Large intestine (tissue), 3 donors: ENCODE data around the gene AWAT1. TPM values are rescaled to one million over a fixed set of nuclear protein-coding genes. Genes with fewer than 3 reads are reported as not detected.
"Not testable (repeated sequence)": the region's sequence is repeated elsewhere in the genome, so short reads cannot be mapped to it uniquely, and the experiment has no call there.

ENCODE experiments used
- DNase-seq, 2 donors: peaks; one replicate each; pipeline versions ENCODE4 v3.0.0 to v3.0.0-alpha.2; 2013
- H3K27ac ChIP-seq: one replicate; pipeline ENCODE4 v1.5.1; 2013; ENCODE audit warnings: low read length
- H3K27me3 ChIP-seq: 2 replicates; pipeline ENCODE4 v1.6.1; 2013; ENCODE audit warnings: low read length; ENCODE audit not compliant: control insufficient read depth, insufficient read depth
- H3K36me3 ChIP-seq: 2 replicates; pipeline ENCODE4 v1.6.1; 2013; ENCODE audit warnings: low read length; ENCODE audit not compliant: control insufficient read depth, insufficient read depth
- H3K4me1 ChIP-seq: one replicate; pipeline ENCODE4 v1.6.1; 2013; ENCODE audit warnings: low read length; ENCODE audit not compliant: control insufficient read depth, insufficient read depth
- H3K4me3 ChIP-seq: one replicate; pipeline ENCODE4 v1.5.1; 2013; ENCODE audit warnings: low read length
- H3K9me3 ChIP-seq: one replicate; pipeline ENCODE4 v1.6.1; 2013; ENCODE audit warnings: mild to moderate bottlenecking, low read depth, low read length, moderate library complexity; ENCODE audit not compliant: control insufficient read depth
- WGBS: methylation state at CpG from one replicate; pipeline ENCODE4 v1.1.5; 2013; ENCODE audit warnings: low lambda C conversion rate; ENCODE audit not compliant: insufficient coverage; 5-methylcytosine and 5-hydroxymethylcytosine counted together
- polyA plus RNA-seq: library from polyadenylated mRNA; unstranded; fragments of 120-200 nt; gene quantifications from one replicate; pipeline ENCODE4 v1.2.1, GENCODE V29; 2013

The AWAT1 gene
- polyA plus RNA-seq, 1 donor: 0.18 TPM

DNA sequence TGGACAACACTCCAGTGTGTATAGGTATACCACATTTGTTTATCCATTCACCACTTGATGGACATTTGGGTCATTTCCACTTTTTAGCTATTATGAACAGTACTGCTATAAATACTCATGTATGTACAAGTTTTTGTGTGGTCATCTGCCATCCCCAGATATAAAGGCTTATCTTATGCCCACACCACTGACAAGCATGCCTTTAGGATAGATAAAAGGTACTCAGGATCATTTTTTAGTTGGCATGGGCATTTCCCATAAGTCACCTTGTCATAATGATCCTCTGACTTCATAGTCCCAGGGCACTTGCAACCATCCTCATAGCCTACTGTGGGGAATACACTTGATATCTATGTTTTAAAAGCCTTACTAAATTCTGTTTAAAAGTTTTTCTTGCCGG lies 6.3 kb downstream of the AWAT1 start:
- Histone ChIP-seq H3K4me1 (no peaks in the 10 kb centered on the region), H3K27ac (no peak overlapping the region), H3K9me3 (no peaks in the 10 kb centered on the region), H3K36me3 (no peaks in the 10 kb centered on the region), H3K4me3 (no peak overlapping the region), H3K27me3 (no peaks in the 10 kb centered on the region)
- DNase-seq: no peak
- no CpG with 5 or more reads among the region's 1 CpG for WGBS

DNA sequence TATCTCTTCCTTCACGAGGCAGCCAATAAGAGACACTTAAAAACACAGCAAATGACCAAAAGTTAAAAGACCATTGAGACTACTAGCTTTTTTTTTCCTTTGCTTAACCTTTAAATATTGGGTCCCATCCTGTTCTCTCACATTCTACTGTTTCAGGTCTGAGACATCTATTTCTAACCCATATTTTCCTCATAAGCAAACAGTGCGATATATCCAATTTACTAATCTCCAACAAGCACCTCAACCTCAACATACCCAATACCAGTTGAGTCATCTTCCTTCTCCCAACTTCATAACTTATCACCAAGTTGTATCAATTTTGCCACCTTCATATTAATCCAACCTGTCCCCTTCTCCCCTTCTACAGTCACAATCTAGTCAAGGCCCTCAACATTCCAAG lies 7.0 kb downstream of the AWAT1 start:
- Histone ChIP-seq H3K36me3 (no peaks in the 10 kb centered on the region), H3K27ac (no peak overlapping the region), H3K4me1 (no peaks in the 10 kb centered on the region), H3K4me3 (no peak overlapping the region), H3K9me3 (no peaks in the 10 kb centered on the region), H3K27me3 (no peaks in the 10 kb centered on the region)
- 80% methylated on average over 1 of the region's 2 CpGs for WGBS
- DNase-seq: no peak

- not testable (repeated sequence) for H3K9me3 ChIP-seq, H3K4me3 ChIP-seq, DNase-seq, H3K36me3 ChIP-seq, H3K4me1 ChIP-seq, H3K27me3 ChIP-seq, H3K27ac ChIP-seq
- WGBS: no CpG with 5 or more reads among the region's 5 CpGs
These were observed 9.1 kb downstream of the AWAT1 start for GRCh38 chrX:70243601-70244000.

- DNase-seq: no peak
- no peaks in the 10 kb centered on the region for H3K36me3 ChIP-seq
- WGBS: 100% methylated on average over 1 of the region's 6 CpGs
- H3K9me3 ChIP-seq: no peaks in the 10 kb centered on the region
- no peaks in the 10 kb centered on the region for H3K4me1 ChIP-seq
- no peak overlapping the region for H3K4me3 ChIP-seq
- no peak overlapping the region for H3K27ac ChIP-seq
- H3K27me3 ChIP-seq: no peaks in the 10 kb centered on the region
These were observed 10.4 kb downstream of the AWAT1 start for GRCh38 chrX:70244881-70245280.

- no peak for DNase-seq
- no peaks in the 10 kb centered on the region for H3K9me3 ChIP-seq
- no peaks in the 10 kb centered on the region for H3K27me3 ChIP-seq
- H3K36me3 ChIP-seq: no peaks in the 10 kb centered on the region
- no peak overlapping the region for H3K27ac ChIP-seq
- WGBS: no CpG with 5 or more reads among the region's 2 CpGs
- H3K4me3 ChIP-seq: no peak overlapping the region
- H3K4me1 ChIP-seq: no peaks in the 10 kb centered on the region
These were observed 12.8 kb downstream of the AWAT1 start for GRCh38 chrX:70247252-70247651.

- Histone ChIP-seq H3K36me3 (no peaks in the 10 kb centered on the region), H3K27me3 (no peaks in the 10 kb centered on the region), H3K9me3 (no peaks in the 10 kb centered on the region), H3K4me1 (peaks cover 5% of the 10 kb centered on the region), H3K27ac (no peak overlapping the region), H3K4me3 (no peak overlapping the region)
- no peak for DNase-seq
- WGBS: 100% methylated on average over 1 of the region's 2 CpGs
These were observed 18.0 kb downstream of the AWAT1 start for GRCh38 chrX:70252491-70252890.

GRCh38 chrX:70253377-70254062 lies 19.1 kb downstream of the AWAT1 start:
- peaks cover 5% of the 10 kb centered on the region for H3K4me1 ChIP-seq
- no peak overlapping the region for H3K4me3 ChIP-seq
- no CpG with 5 or more reads among the region's 3 CpGs for WGBS
- H3K27me3 ChIP-seq: no peaks in the 10 kb centered on the region
- no peak for DNase-seq
- no peaks in the 10 kb centered on the region for H3K9me3 ChIP-seq
- no peaks in the 10 kb centered on the region for H3K36me3 ChIP-seq
- H3K27ac ChIP-seq: no peak overlapping the region

DNA sequence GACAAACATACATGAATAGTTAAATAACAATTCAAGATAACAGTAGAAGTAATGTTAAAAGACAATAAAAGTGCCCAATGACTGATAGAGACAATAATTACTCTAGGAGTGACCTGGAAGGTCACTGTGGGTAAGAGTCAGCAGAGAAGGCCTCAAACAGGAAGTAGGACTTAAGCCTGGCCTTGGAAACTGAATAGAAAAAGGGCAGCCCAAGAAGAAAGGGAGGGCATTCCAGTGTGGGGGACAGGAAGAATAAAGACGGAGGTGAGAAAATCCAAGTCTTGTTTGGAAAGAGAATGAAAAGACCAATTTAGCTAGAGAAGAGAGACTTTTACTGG lies 19.6 kb downstream of the AWAT1 start:
- no CpG with 5 or more reads among the region's 1 CpG for WGBS
- Histone ChIP-seq H3K36me3 (no peaks in the 10 kb centered on the region), H3K27me3 (no peaks in the 10 kb centered on the region), H3K4me1 (peaks cover 5% of the 10 kb centered on the region), H3K27ac (peak overlapping the region; percentile 26), H3K4me3 (no peak overlapping the region), H3K9me3 (no peaks in the 10 kb centered on the region)
- DNase-seq: peak in 1 of 2 donors; percentile 19

GRCh38 chrX:70254909-70255308 lies 20.5 kb downstream of the AWAT1 start:
- Histone ChIP-seq H3K36me3 (no peaks in the 10 kb centered on the region), H3K9me3 (no peaks in the 10 kb centered on the region), H3K27me3 (no peaks in the 10 kb centered on the region), H3K4me1 (peaks cover 5% of the 10 kb centered on the region), H3K4me3 (no peak overlapping the region), H3K27ac (peak overlapping the region; percentile 26)
- no CpG with 5 or more reads among the region's 3 CpGs for WGBS
- DNase-seq: peak; percentile 12 to 63

- Histone ChIP-seq H3K4me3 (no peak overlapping the region), H3K36me3 (no peaks in the 10 kb centered on the region), H3K27ac (no peak overlapping the region), H3K4me1 (peaks cover 5% of the 10 kb centered on the region), H3K9me3 (no peaks in the 10 kb centered on the region), H3K27me3 (no peaks in the 10 kb centered on the region)
- DNase-seq: no peak
- no CpG with 5 or more reads among the region's 2 CpGs for WGBS
These were observed 21.0 kb downstream of the AWAT1 start for GRCh38 chrX:70255452-70255851.
